Mesothelial cell of epicardium (in vitro differentiated cells): ENCODE data around the gene PSMD4. TPM values are rescaled to one million over a fixed set of nuclear protein-coding genes. Genes with fewer than 3 reads are reported as not detected.

Experiments used
- DNase-seq, 2 experiments: peaks; one replicate each; pipeline ENCODE4 v3.0.0; 2021; ENCODE audit warnings: low spot score in 2 of 2; ENCODE audit not compliant: unreplicated experiment in 2 of 2
- H3K27ac Mint-ChIP-seq: 2 replicates; pipeline ENCODE4 v1.8.0; 2021; ENCODE audit warnings: mixed read lengths
- H3K27me3 Mint-ChIP-seq: 2 replicates; pipeline ENCODE4 v1.8.0; 2021; ENCODE audit warnings: low read depth, mixed read lengths
- H3K36me3 Mint-ChIP-seq: 2 replicates; pipeline ENCODE4 v1.8.0; 2021; ENCODE audit warnings: mixed read lengths
- H3K4me1 Mint-ChIP-seq: 2 replicates; pipeline ENCODE4 v1.8.0; 2021; ENCODE audit warnings: mixed read lengths
- H3K4me3 Mint-ChIP-seq: 2 replicates; pipeline ENCODE4 v1.8.0; 2021; ENCODE audit warnings: mild to moderate bottlenecking, moderate library complexity, mixed read lengths
- H3K9me3 Mint-ChIP-seq: 2 replicates; pipeline ENCODE4 v1.8.0; 2021; ENCODE audit warnings: mixed read lengths
- CTCF ChIP-seq: fragments of 200-600 bp; sonication (generic); IDR thresholded peaks from one replicate; pipeline ENCODE4 v1.5.0; 2021; ENCODE audit warnings: antibody characterized with exemption; ENCODE audit not compliant: unreplicated experiment
- total RNA-seq: library from RNA; stranded (reverse); gene quantifications from 3 replicates; pipeline ENCODE4 v1.2.1, GENCODE V29; 2021

Gene PSMD4
- total RNA-seq, 1 donor from 2014 or later = 114 TPM

GRCh38 chr1:151289991-151290708 is 35.6 kb downstream of the PSMD4 start:
- no peak for DNase-seq
- peaks cover 38% of the 10 kb centered on the region for H3K36me3 Mint-ChIP-seq

GRCh38 chr1:151290709-151291303 is 36.3 kb downstream of the PSMD4 start:
- H3K9me3 Mint-ChIP-seq = no peaks in the 10 kb centered on the region
- no peak for TF ChIP-seq CTCF
- no peak overlapping the region for H3K4me3 Mint-ChIP-seq
- H3K36me3 Mint-ChIP-seq = peaks cover 37% of the 10 kb centered on the region
- no peaks in the 10 kb centered on the region for H3K27me3 Mint-ChIP-seq
- H3K27ac Mint-ChIP-seq = no peak overlapping the region
- no peaks in the 10 kb centered on the region for H3K4me1 Mint-ChIP-seq
- DNase-seq = no peak

More at GRCh38 chr1:151289991-151290708, 35.6 kb downstream of the PSMD4 start:
- Mint-ChIP-seq H3K4me1 (no peaks in the 10 kb centered on the region), H3K27me3 (no peaks in the 10 kb centered on the region), H3K9me3 (no peaks in the 10 kb centered on the region), H3K27ac (no peak overlapping the region), H3K4me3 (no peak overlapping the region)
- TF ChIP-seq CTCF = no peak

GRCh38 chr1:151292207-151293030 is 37.9 kb downstream of the PSMD4 start:
- no peaks in the 10 kb centered on the region for H3K4me1 Mint-ChIP-seq
- peaks cover 31% of the 10 kb centered on the region for H3K36me3 Mint-ChIP-seq
- H3K9me3 Mint-ChIP-seq = no peaks in the 10 kb centered on the region
- no peaks in the 10 kb centered on the region for H3K27me3 Mint-ChIP-seq
- DNase-seq = no peak
- H3K4me3 Mint-ChIP-seq = no peak overlapping the region
- H3K27ac Mint-ChIP-seq = peak overlapping the region; percentile 26
- no peak for TF ChIP-seq CTCF

GRCh38 chr1:151293093-151293492 is 38.6 kb downstream of the PSMD4 start:
- no peaks in the 10 kb centered on the region for H3K4me1 Mint-ChIP-seq
- no peak overlapping the region for H3K4me3 Mint-ChIP-seq
- H3K36me3 Mint-ChIP-seq = peaks cover 37% of the 10 kb centered on the region
- no peak for DNase-seq
- H3K9me3 Mint-ChIP-seq = no peaks in the 10 kb centered on the region
- no peaks in the 10 kb centered on the region for H3K27me3 Mint-ChIP-seq
- no peak for TF ChIP-seq CTCF
- H3K27ac Mint-ChIP-seq = no peak overlapping the region

- no peak for TF ChIP-seq CTCF
- H3K4me3 Mint-ChIP-seq = no peak overlapping the region
- no peaks in the 10 kb centered on the region for H3K27me3 Mint-ChIP-seq
- H3K9me3 Mint-ChIP-seq = no peaks in the 10 kb centered on the region
- peak overlapping the region; percentile 12 for H3K27ac Mint-ChIP-seq
- peaks cover 39% of the 10 kb centered on the region for H3K36me3 Mint-ChIP-seq
- DNase-seq = no peak
- H3K4me1 Mint-ChIP-seq = no peaks in the 10 kb centered on the region
Measured at GRCh38 chr1:151294742-151295462, 40.4 kb downstream of the PSMD4 start.
